Endodermal cell (in vitro differentiated cells): ENCODE data around the gene NSUN2. TPM values are rescaled to one million over a fixed set of nuclear protein-coding genes. Genes with fewer than 3 reads are reported as not detected.

Experiments
- DNase-seq: peaks from one replicate; pipeline ENCODE4 v3.0.0-alpha.2; 2017
- H3K27ac ChIP-seq: 2 replicates; pipeline ENCODE4 v1.5.1; 2013; ENCODE audit warnings: mild to moderate bottlenecking, low read depth, low read length, moderate library complexity
- H3K27me3 ChIP-seq: 2 replicates; pipeline ENCODE4 v1.6.1; 2013; ENCODE audit warnings: mild to moderate bottlenecking, low read length, moderate library complexity; ENCODE audit not compliant: insufficient read depth, control insufficient read depth, poor library complexity, severe bottlenecking
- H3K36me3 ChIP-seq: 2 replicates; pipeline ENCODE4 v1.7.0; 2013; ENCODE audit warnings: mild to moderate bottlenecking, low read length, moderate library complexity; ENCODE audit not compliant: control insufficient read depth, insufficient read depth
- H3K4me1 ChIP-seq: one replicate; pipeline ENCODE4 v1.7.0; 2013; ENCODE audit warnings: low read length; ENCODE audit not compliant: control insufficient read depth, insufficient read depth
- H3K4me3 ChIP-seq: 2 replicates; pipeline ENCODE4 v1.5.1; 2013; ENCODE audit warnings: mild to moderate bottlenecking, low read length, moderate library complexity
- H3K9ac ChIP-seq: 2 replicates; pipeline ENCODE4 v1.6.1; 2013; ENCODE audit warnings: mild to moderate bottlenecking, low read length, moderate library complexity; ENCODE audit not compliant: poor library complexity, severe bottlenecking; ENCODE audit errors: extremely low read depth
- H3K9me3 ChIP-seq: 2 replicates; pipeline ENCODE4 v1.6.1; 2013; ENCODE audit warnings: mild to moderate bottlenecking, low read length, moderate library complexity; ENCODE audit not compliant: control insufficient read depth
- H3K27ac Mint-ChIP-seq: 2 replicates; pipeline ENCODE4 v1.8.0; 2020; ENCODE audit warnings: mixed read lengths
- H3K27me3 Mint-ChIP-seq: 2 replicates; pipeline ENCODE4 v1.8.0; 2021; ENCODE audit warnings: mild to moderate bottlenecking, mixed read lengths; ENCODE audit not compliant: insufficient read depth
- H3K36me3 Mint-ChIP-seq: 2 replicates; pipeline ENCODE4 v1.8.0; 2020; ENCODE audit warnings: low read depth, mixed read lengths
- H3K4me1 Mint-ChIP-seq: 2 replicates; pipeline ENCODE4 v1.8.0; 2020; ENCODE audit warnings: mixed read lengths
- H3K4me3 Mint-ChIP-seq: 2 replicates; pipeline ENCODE4 v1.8.0; 2020; ENCODE audit warnings: mild to moderate bottlenecking, moderate library complexity, mixed read lengths
- H3K9me3 Mint-ChIP-seq: 2 replicates; pipeline ENCODE4 v1.8.0; 2020; ENCODE audit warnings: mild to moderate bottlenecking, mixed read lengths
- WGBS, 2 experiments: methylation state at CpG; one replicate each; pipeline versions ENCODE4 v1.1.5 to v1.1.7; 2013; ENCODE audit warnings: missing lambda C conversion rate in 2 of 2, mixed read lengths in 1 of 2; ENCODE audit not compliant: insufficient coverage in 1 of 2, insufficient read length in 1 of 2; 5-methylcytosine and 5-hydroxymethylcytosine counted together
- total RNA-seq, 2 donors: library from RNA; stranded (reverse); fragmentation: NEBNext Ultra II Directional in 1 of 2; extraction: Animal tissue kit (Norgen Biotek cat#: 25700) in 1 of 2; gene quantifications; 2 replicates in 1 of 2; 3 replicates in 1 of 2; pipeline ENCODE4 v1.2.1, GENCODE V29; 2021
- TF ChIP-seq, protein P1 (sequence below): fragments of 200-600 bp; sonication (generic); conservative IDR thresholded peaks from 2 replicates; pipeline ENCODE4 v1.5.0; 2021; ENCODE audit warnings: antibody characterized with exemption, mild to moderate bottlenecking

Gene NSUN2
- total RNA-seq, 2 donors from 2014 or later, result 71.8 to 90.8 TPM

DNA sequence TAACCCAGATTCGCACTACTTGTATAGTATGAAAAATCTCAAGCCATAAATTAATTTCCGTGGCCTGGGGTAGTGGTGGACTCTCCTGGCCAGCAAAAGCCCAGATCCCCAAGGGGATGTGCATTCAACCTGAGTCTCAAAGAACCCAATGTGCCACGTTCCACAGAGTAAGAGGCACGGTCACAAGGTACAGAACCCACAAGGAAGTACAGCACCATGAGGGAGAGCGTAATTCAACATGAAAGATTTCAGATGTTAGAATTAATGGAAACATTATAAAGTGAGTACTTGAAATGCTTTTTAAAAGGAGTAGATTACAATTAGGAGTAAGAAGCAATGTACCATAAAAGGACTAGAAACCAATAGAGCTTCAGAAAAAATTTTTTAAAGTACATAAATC lies 23.8 kb upstream of the NSUN2 start:
- Histone ChIP-seq H3K9ac (no peak overlapping the region), H3K9me3 (no peaks in the 10 kb centered on the region), H3K27me3 (no peaks in the 10 kb centered on the region), H3K27ac (no peak overlapping the region), H3K4me3 (no peak overlapping the region), H3K4me1 (no peaks in the 10 kb centered on the region), H3K36me3 (peaks cover 53% of the 10 kb centered on the region)
- H3K36me3 Mint-ChIP-seq, result peaks cover 44% of the 10 kb centered on the region
- WGBS, 2 experiments, result 97% methylated on average over 5 of the region's 5 CpGs
- TF ChIP-seq, protein P1, sequence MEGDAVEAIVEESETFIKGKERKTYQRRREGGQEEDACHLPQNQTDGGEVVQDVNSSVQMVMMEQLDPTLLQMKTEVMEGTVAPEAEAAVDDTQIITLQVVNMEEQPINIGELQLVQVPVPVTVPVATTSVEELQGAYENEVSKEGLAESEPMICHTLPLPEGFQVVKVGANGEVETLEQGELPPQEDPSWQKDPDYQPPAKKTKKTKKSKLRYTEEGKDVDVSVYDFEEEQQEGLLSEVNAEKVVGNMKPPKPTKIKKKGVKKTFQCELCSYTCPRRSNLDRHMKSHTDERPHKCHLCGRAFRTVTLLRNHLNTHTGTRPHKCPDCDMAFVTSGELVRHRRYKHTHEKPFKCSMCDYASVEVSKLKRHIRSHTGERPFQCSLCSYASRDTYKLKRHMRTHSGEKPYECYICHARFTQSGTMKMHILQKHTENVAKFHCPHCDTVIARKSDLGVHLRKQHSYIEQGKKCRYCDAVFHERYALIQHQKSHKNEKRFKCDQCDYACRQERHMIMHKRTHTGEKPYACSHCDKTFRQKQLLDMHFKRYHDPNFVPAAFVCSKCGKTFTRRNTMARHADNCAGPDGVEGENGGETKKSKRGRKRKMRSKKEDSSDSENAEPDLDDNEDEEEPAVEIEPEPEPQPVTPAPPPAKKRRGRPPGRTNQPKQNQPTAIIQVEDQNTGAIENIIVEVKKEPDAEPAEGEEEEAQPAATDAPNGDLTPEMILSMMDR, result no peak
- H3K4me1 Mint-ChIP-seq, result no peaks in the 10 kb centered on the region
- H3K9me3 Mint-ChIP-seq, result no peaks in the 10 kb centered on the region
- H3K27ac Mint-ChIP-seq, result no peak overlapping the region
- no peaks in the 10 kb centered on the region for H3K27me3 Mint-ChIP-seq
- no peak overlapping the region for H3K4me3 Mint-ChIP-seq
- no peak for DNase-seq

DNA sequence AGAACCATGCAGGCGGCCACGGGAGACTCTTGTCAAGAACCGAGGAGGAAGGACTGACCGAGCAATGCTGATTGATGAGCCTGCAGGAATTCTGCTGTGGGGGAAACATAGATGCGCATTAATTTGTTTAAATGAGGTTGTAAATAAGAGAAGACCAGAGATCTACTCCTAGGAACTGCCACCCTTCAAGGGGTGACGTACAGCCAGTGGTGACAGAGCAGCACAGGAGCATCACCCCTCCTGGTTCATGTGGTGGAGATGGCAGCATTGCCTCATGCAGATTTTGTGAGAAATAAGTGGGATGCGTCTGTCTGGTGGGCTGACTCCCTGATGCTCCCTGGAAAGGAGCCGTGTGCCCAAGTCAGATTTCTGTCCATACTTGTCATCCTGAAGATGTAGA lies 22.6 kb upstream of the NSUN2 start:
- no peak for DNase-seq
- Histone ChIP-seq H3K4me1 (no peaks in the 10 kb centered on the region), H3K27me3 (no peaks in the 10 kb centered on the region), H3K4me3 (no peak overlapping the region), H3K9ac (no peak overlapping the region), H3K27ac (no peak overlapping the region), H3K36me3 (peaks cover 53% of the 10 kb centered on the region), H3K9me3 (no peaks in the 10 kb centered on the region)
- TF ChIP-seq, protein P1, result no peak
- H3K4me3 Mint-ChIP-seq, result no peak overlapping the region
- no peaks in the 10 kb centered on the region for H3K9me3 Mint-ChIP-seq
- no peaks in the 10 kb centered on the region for H3K27me3 Mint-ChIP-seq
- WGBS, 2 experiments, result 93 to 96% methylated on average over 7 to 8 of the region's 8 CpGs
- no peaks in the 10 kb centered on the region for H3K4me1 Mint-ChIP-seq
- no peak overlapping the region for H3K27ac Mint-ChIP-seq
- H3K36me3 Mint-ChIP-seq, result peaks cover 44% of the 10 kb centered on the region

DNA sequence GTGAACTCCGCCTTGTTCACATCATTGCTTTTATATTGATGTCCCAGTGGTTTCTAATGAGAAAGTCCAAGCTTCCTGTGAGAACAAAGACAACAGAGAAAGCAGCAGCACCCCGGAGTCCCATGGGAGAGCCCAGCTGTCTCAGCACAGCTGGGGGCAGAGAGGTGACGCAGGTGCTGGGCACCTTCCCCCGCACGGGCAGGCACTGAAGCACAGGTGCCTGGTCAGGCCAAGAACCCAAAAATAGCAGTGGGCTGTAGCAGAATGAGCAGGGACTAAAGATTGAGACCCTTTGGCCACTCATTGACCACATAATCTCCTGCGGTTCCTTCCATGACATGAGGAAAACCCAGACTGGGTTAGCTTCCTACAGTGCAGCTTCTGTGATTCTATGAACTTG lies 19.2 kb upstream of the NSUN2 start:
- H3K4me3 ChIP-seq, result no peak overlapping the region
- Mint-ChIP-seq H3K4me3 (no peak overlapping the region), H3K4me1 (peaks cover 8% of the 10 kb centered on the region), H3K27ac (no peak overlapping the region), H3K36me3 (peaks cover 33% of the 10 kb centered on the region), H3K9me3 (peaks cover 9% of the 10 kb centered on the region), H3K27me3 (no peaks in the 10 kb centered on the region)
- WGBS, 2 experiments, result 94 to 100% methylated on average over 6 of the region's 6 CpGs
- no peaks in the 10 kb centered on the region for H3K4me1 ChIP-seq
- H3K9ac ChIP-seq, result no peak overlapping the region
- TF ChIP-seq, protein P1, result no peak
- H3K27me3 ChIP-seq, result no peaks in the 10 kb centered on the region
- no peaks in the 10 kb centered on the region for H3K9me3 ChIP-seq
- DNase-seq, result no peak
- H3K27ac ChIP-seq, result no peak overlapping the region
- H3K36me3 ChIP-seq, result peaks cover 33% of the 10 kb centered on the region
